Karpas-422 (cell line): ENCODE measurements around the gene PRRT2. TPM values are rescaled to one million over a fixed set of nuclear protein-coding genes. Genes with fewer than 3 reads are reported as not detected.
A peak's percentile ranks its signal among the peaks of the same experiment; 100 is the strongest.

Experiments used
- DNase-seq: peaks from one replicate; pipeline ENCODE4 v3.0.0-alpha.2; 2015
- H2AFZ ChIP-seq: fragments of 200-600 bp; sonication (generic); 2 replicates; pipeline ENCODE4 v1.6.1; 2014; ENCODE audit warnings: antibody characterized with exemption, low read length, mixed read lengths
- H3K27ac ChIP-seq: fragments of 200-600 bp; sonication (generic); 2 replicates; pipeline ENCODE4 v1.5.1; 2014; ENCODE audit warnings: mild to moderate bottlenecking, low read length, moderate library complexity
- H3K27me3 ChIP-seq: fragments of 200-600 bp; sonication (generic); 2 replicates; pipeline ENCODE4 v1.6.1; 2014; ENCODE audit warnings: low read length, mixed read lengths
- H3K36me3 ChIP-seq: fragments of 200-600 bp; sonication (generic); 2 replicates; pipeline ENCODE4 v1.6.1; 2014; ENCODE audit warnings: low read length, mixed read lengths; ENCODE audit not compliant: insufficient read depth
- H3K4me1 ChIP-seq: fragments of 200-600 bp; sonication (generic); 2 replicates; pipeline ENCODE4 v1.6.1; 2014; ENCODE audit warnings: mild to moderate bottlenecking, low read length, mixed read lengths
- H3K4me2 ChIP-seq: fragments of 200-600 bp; sonication (generic); 2 replicates; pipeline ENCODE4 v1.6.1; 2014; ENCODE audit warnings: low read length, low read depth, mild to moderate bottlenecking; ENCODE audit not compliant: poor library complexity, severe bottlenecking
- H3K4me3 ChIP-seq: fragments of 200-600 bp; sonication (generic); 2 replicates; pipeline ENCODE4 v1.5.1; 2014; ENCODE audit warnings: mild to moderate bottlenecking, antibody characterized with exemption, low read length, mixed read lengths
- H3K79me2 ChIP-seq: fragments of 200-600 bp; sonication (generic); 2 replicates; pipeline ENCODE4 v1.6.1; 2014; ENCODE audit warnings: mild to moderate bottlenecking, low read length, mixed read lengths
- H3K9ac ChIP-seq: fragments of 200-600 bp; sonication (generic); 2 replicates; pipeline ENCODE4 v1.6.0; 2014; ENCODE audit warnings: low read length
- H3K9me2 ChIP-seq: fragments of 200-600 bp; sonication (generic), shearing (Covaris generic); replicated peaks from 2 replicates; pipeline ENCODE4 v1.6.0; 2014; ENCODE audit warnings: mild to moderate bottlenecking, low read length, moderate library complexity; ENCODE audit not compliant: insufficient read depth
- H3K9me3 ChIP-seq: fragments of 300-700, 200-600 bp; sonication (generic); 2 replicates; pipeline ENCODE4 v1.6.1; 2014; ENCODE audit warnings: low read length, mixed read lengths
- H4K20me1 ChIP-seq: fragments of 200-600 bp; sonication (generic); 2 replicates; pipeline ENCODE4 v1.6.1; 2014; ENCODE audit warnings: mild to moderate bottlenecking, antibody characterized with exemption, low read length, low read depth; ENCODE audit not compliant: insufficient read depth
- total RNA-seq: library from RNA; depleted of rRNA; stranded (reverse); fragments of >200 nt; shearing (Covaris generic); gene quantifications from 2 replicates; pipeline ENCODE4 v1.2.3, GENCODE V29; 2014; ENCODE audit warnings: low replicate concordance

PRRT2 gene
- total RNA-seq, 1 experiment from 2014 or later, result 3.5 TPM

DNA sequence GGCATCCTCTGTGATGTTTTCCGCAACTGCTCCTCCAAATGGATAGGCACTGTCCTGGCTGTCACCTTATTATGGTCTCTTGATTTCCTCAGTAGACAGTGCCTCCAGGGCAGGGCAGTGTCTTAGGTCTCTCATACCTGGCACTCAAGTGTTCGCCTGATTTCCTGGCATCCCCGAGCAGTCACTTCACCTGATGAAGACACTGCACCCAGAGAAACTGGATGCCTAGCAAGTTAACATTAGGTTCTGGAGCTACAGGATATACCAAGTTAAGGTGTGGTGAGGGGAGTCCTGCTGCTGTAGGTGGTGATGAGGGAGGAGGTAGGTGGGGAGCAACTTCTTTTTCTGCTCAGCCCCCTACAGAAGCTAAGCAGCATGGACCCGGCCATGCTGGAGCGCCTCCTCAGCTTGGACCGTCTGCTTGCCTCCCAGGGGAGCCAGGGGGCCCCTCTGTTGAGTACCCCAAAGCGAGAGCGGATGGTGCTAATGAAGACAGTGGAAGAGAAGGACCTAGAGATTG is 9.5 kb upstream of the PRRT2 start:
- peaks cover 34% of the 10 kb centered on the region for H3K4me1 ChIP-seq
- H3K27ac ChIP-seq, result no peak overlapping the region
- peaks cover 36% of the 10 kb centered on the region; the same call in 1 of the 2 replicates for H3K36me3 ChIP-seq
- no peak overlapping the region for H3K9ac ChIP-seq
- H3K9me2 ChIP-seq, result no peaks in the 10 kb centered on the region
- no peak overlapping the region for H2AFZ ChIP-seq
- H3K9me3 ChIP-seq, result no peaks in the 10 kb centered on the region
- H3K4me2 ChIP-seq, result no peak overlapping the region
- no peaks in the 10 kb centered on the region for H3K27me3 ChIP-seq
- DNase-seq, result no peak
- H3K4me3 ChIP-seq, result no peak overlapping the region
- peaks cover 4% of the 10 kb centered on the region for H3K79me2 ChIP-seq
- H4K20me1 ChIP-seq, result no peaks in the 10 kb centered on the region

DNA sequence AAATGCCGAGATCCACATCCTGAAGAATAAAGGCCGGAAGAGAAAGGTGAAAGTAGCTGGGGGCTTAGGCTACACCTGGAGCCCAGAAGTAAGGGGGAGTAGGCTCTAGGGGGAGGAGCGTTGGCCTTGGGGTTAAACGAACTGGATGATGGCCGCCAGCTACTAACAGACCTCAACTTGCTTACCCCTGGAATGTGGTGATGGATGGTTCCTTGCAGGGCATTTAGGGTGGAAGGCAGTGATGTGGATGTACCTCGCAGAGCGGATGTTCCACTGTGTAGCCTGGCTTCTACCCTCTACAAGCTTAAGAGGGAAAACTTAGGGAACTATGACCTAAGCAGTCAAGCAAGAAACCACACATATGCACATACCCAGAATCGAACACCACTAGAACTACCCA is 8.0 kb upstream of the PRRT2 start:
- Histone ChIP-seq H4K20me1 (peaks cover 10% of the 10 kb centered on the region), H3K27me3 (no peaks in the 10 kb centered on the region), H3K9me2 (no peaks in the 10 kb centered on the region), H3K79me2 (peaks cover 19% of the 10 kb centered on the region), H2AFZ (no peak overlapping the region), H3K4me1 (peaks cover 48% of the 10 kb centered on the region), H3K36me3 (peaks cover 34% of the 10 kb centered on the region), H3K4me2 (peak overlapping the region; percentile 95), H3K4me3 (peak overlapping the region; percentile 84), H3K9ac (peak overlapping the region; percentile 95), H3K27ac (peak overlapping the region; percentile 90), H3K9me3 (no peaks in the 10 kb centered on the region)
- no peak for DNase-seq

DNA sequence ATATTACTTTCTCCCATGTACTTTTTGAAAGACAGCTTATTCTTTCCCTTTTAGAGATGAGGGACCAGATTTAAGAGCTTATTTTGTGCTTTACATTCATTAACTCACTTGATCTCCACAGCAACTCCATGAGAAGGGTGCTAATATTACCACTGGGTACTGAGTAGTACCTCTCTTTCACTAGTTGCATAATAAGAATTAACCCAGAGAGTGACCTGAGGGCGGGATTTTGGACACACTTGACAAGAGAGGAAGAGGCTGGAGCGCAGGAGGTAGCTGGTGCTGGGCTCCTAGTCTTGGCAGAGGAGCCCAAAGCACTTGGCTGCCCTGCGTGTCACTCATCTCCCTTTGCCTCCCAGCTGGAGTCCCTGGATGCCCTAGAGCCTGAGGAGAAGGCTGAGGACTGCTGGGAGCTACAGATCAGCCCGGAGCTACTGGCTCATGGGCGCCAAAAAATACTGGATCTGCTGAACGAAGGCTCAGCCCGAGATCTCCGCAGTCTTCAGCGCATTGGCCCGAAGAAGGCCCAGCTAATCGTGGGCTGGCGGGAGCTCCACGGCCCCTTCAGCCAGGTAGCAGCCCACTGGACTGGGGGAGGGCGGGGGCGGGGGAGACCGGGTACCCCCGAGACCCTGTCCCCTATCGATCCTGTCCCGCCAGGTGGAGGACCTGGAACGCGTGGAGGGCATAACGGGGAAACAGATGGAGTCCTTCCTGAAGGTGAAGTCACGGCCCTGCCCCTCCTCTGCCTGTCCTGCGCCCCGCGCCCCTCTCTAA is 7.3 kb upstream of the PRRT2 start:
- peak; percentile 62 for DNase-seq
- peaks cover 54% of the 10 kb centered on the region for H3K4me1 ChIP-seq
- peaks cover 25% of the 10 kb centered on the region for H3K79me2 ChIP-seq
- peaks cover 16% of the 10 kb centered on the region for H4K20me1 ChIP-seq
- peak overlapping the region; percentile 84 for H3K4me3 ChIP-seq
- H3K9ac ChIP-seq, result peak overlapping the region; percentile 95
- H3K9me2 ChIP-seq, result no peaks in the 10 kb centered on the region
- H3K9me3 ChIP-seq, result no peaks in the 10 kb centered on the region
- H2AFZ ChIP-seq, result no peak overlapping the region
- peak overlapping the region; percentile 95 for H3K4me2 ChIP-seq
- H3K27ac ChIP-seq, result peak overlapping the region; percentile 90
- H3K27me3 ChIP-seq, result no peaks in the 10 kb centered on the region
- H3K36me3 ChIP-seq, result peaks cover 40% of the 10 kb centered on the region

DNA sequence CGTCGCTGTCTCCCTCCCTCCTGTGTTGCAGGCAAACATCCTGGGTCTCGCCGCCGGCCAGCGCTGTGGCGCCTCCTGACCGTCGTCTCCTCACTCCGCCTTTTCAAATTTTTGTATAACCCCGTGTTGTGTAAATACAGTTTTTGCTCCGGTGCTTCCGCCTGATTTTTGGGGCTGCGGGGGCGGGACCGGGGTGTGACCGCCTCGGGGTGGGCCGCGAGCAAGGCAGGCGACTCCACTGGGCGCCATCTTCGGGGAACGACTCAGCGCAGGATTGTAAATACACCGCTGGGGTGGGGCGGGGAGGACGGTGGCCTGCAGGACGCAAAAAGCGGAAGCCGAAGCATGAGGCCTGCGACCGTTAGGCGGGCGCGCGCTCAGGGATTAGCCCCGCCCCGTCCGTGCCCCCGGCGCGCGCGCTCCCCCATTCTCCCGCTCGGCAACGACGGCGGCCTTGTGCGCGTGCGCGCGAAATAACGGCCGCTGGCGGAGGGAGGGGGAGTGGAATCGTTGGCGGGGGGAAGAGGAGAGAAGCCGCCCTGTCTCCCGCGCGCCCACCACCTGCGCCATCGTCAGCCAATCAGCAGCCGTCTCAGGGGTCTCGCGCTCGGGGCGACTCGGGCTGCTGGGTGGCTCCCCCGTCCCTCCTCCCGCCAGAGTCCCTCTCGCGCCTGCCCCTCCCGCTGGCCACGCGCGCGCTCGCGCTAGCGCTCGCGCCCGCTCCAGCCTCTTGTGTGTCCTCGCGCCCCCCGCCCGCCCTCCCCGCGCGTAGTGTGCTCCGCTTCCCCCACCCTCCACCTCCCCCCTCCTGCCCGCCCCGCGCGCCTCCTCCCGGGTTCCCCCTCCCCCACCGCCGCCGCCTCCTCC is 6.5 kb upstream of the PRRT2 start:
- Histone ChIP-seq H3K36me3 (peaks cover 48% of the 10 kb centered on the region), H3K27me3 (no peaks in the 10 kb centered on the region), H3K4me1 (peaks cover 62% of the 10 kb centered on the region), H3K9ac (peak overlapping the region; percentile 95), H4K20me1 (peaks cover 20% of the 10 kb centered on the region), H2AFZ (no peak overlapping the region), H3K9me2 (no peaks in the 10 kb centered on the region), H3K4me2 (peak overlapping the region; percentile 95), H3K4me3 (peak overlapping the region; percentile 84), H3K27ac (peak overlapping the region; percentile 90), H3K79me2 (peaks cover 25% of the 10 kb centered on the region), H3K9me3 (no peaks in the 10 kb centered on the region)
- DNase-seq, result peak; percentile 99

DNA sequence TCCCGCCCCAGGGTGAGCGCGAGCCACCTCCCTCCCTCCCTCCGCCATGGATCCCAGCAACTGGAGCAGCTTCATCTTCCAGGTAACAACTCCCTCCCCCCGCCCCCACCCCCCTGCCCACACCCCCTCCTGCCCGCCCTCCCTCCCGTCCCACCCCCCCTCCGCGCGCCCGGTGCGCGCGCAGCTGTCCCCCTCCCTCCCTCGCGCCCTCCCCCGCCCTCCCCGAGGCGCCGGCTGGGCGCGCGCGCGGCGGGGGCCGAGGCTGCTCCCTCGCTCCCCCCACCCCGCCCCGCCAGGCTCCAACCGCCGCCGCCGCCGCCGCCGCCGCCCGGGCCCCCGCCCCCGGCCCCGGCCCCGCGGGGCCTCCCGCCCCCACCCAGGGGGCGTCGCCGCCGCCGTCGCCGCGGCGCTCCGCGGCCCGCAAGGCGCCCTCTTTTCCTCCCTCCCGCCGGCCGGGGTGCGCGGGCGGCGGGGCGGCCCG is 5.9 kb upstream of the PRRT2 start, which contains the start of gene MAZ:
Gene MAZ (plus strand): TSS at position 431 of the 481 bp plus-strand sequence. CDS start 173 bp downstream, outside the sequence.
- Histone ChIP-seq H3K27me3 (no peaks in the 10 kb centered on the region), H3K4me3 (peak within 1 kb of the TSS; percentile 84), H3K79me2 (peaks cover 25% of the 10 kb centered on the region), H3K27ac (peak within 1 kb of the TSS; percentile 91), H3K9me2 (no peaks in the 10 kb centered on the region), H4K20me1 (peaks cover 20% of the 10 kb centered on the region), H3K4me2 (peak within 1 kb of the TSS; percentile 95), H3K9ac (peak within 1 kb of the TSS; percentile 96), H2AFZ (no peak within 1 kb of the TSS), H3K9me3 (no peaks in the 10 kb centered on the region), H3K4me1 (peaks cover 69% of the 10 kb centered on the region), H3K36me3 (peaks cover 43% of the 10 kb centered on the region)
- no peak for DNase-seq

DNA sequence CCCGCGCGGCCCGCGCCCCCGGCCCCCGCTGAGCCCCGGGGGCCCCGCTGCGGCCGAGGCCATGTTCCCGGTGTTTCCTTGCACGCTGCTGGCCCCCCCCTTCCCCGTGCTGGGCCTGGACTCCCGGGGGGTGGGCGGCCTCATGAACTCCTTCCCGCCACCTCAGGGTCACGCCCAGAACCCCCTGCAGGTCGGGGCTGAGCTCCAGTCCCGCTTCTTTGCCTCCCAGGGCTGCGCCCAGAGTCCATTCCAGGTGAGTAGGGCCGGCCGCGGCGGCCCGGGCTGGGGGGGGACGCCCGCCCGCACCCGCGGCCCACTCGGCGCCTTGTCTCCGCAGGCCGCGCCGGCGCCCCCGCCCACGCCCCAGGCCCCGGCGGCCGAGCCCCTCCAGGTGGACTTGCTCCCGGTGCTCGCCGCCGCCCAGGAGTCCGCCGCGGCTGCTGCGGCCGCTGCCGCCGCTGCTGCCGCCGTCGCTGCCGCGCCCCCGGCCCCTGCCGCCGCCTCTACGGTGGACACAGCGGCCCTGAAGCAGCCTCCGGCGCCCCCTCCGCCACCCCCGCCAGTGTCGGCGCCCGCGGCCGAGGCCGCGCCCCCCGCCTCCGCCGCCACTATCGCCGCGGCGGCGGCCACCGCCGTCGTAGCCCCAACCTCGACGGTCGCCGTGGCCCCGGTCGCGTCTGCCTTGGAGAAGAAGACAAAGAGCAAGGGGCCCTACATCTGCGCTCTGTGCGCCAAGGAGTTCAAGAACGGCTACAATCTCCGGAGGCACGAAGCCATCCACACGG is 5.2 kb upstream of the PRRT2 start:
- Histone ChIP-seq H3K4me3 (peak overlapping the region; percentile 75), H3K9ac (peak overlapping the region; percentile 96), H3K79me2 (peaks cover 25% of the 10 kb centered on the region), H3K9me3 (no peaks in the 10 kb centered on the region), H3K36me3 (peaks cover 36% of the 10 kb centered on the region), H3K27me3 (no peaks in the 10 kb centered on the region), H3K9me2 (no peaks in the 10 kb centered on the region), H2AFZ (no peak overlapping the region), H3K4me2 (peak overlapping the region; percentile 80), H4K20me1 (peaks cover 20% of the 10 kb centered on the region), H3K27ac (peak overlapping the region; percentile 91), H3K4me1 (peaks cover 76% of the 10 kb centered on the region)
- DNase-seq, result peak; percentile 91

DNA sequence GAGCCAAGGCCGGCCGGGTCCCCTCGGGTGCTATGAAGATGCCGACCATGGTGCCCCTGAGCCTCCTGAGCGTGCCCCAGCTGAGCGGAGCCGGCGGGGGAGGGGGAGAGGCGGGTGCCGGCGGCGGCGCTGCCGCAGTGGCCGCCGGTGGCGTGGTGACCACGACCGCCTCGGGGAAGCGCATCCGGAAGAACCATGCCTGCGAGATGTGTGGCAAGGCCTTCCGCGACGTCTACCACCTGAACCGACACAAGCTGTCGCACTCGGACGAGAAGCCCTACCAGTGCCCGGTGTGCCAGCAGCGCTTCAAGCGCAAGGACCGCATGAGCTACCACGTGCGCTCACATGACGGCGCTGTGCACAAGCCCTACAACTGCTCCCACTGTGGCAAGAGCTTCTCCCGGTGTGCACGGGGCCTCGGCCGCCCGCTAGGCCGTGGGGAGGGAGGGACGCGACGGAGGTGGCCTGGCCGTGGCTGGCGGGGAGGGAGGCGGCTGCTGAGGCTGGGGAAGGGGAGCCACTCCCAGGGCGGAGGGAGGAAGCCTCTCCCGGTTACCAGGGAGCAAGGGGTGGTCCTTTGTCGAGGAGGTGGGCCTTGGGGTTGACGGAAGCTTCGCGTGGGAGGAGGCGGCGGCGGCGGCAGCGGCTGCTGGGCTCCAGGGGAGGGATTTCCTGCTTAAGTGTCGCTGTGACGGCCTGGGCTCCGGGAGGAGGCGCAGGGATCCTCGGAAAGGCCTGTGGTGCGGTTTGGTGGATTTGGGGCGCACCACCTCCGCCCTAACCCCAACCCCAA is 4.4 kb upstream of the PRRT2 start:
- DNase-seq, result peak; percentile 94
- peaks cover 32% of the 10 kb centered on the region for H3K36me3 ChIP-seq
- peak overlapping the region; percentile 91 for H3K27ac ChIP-seq

More for the DNA sequence above, 4.4 kb upstream of the PRRT2 start:
- Histone ChIP-seq H2AFZ (no peak overlapping the region), H3K4me1 (peaks cover 73% of the 10 kb centered on the region), H3K27me3 (no peaks in the 10 kb centered on the region), H3K4me3 (peak overlapping the region; percentile 75), H3K79me2 (peaks cover 25% of the 10 kb centered on the region), H3K9me2 (no peaks in the 10 kb centered on the region), H3K4me2 (peak overlapping the region; percentile 80), H4K20me1 (peaks cover 20% of the 10 kb centered on the region), H3K9ac (peak overlapping the region; percentile 96), H3K9me3 (no peaks in the 10 kb centered on the region)
